ENCODE data around the gene STRADA.

The STRADA gene

GRCh38 chr17:63694229-63694949 lies 47.2 kb downstream of the STRADA start:
- no peak for TF ChIP-seq POLR2AphosphoS5 (IDR thresholded peaks at IDR 0.05; ENCODE audit: low read depth, low read length)
- TF ChIP-seq FOXP2 (optimal IDR thresholded peaks at IDR 0.05; ENCODE audit: borderline replicate concordance, extremely low read depth, extremely low read length, insufficient read depth), result no peak
- no peak for TF ChIP-seq REST (IDR thresholded peaks at IDR 0.05; ENCODE audit: insufficient read depth in 1 of 2, low read depth in 2 of 2, low read length in 2 of 2)
- no peak for TF ChIP-seq SIN3A (IDR thresholded peaks at IDR 0.05; ENCODE audit: borderline replicate concordance, insufficient read depth, low read length)

- TF ChIP-seq SIN3A (IDR thresholded peaks at IDR 0.05; ENCODE audit: borderline replicate concordance, insufficient read depth, low read length), result no peak
- no peak for TF ChIP-seq REST (IDR thresholded peaks at IDR 0.05; ENCODE audit: insufficient read depth in 1 of 2, low read depth in 2 of 2, low read length in 2 of 2)
- TF ChIP-seq FOXP2 (optimal IDR thresholded peaks at IDR 0.05; ENCODE audit: borderline replicate concordance, extremely low read depth, extremely low read length, insufficient read depth), result no peak
Observed at GRCh38 chr17:63693411-63694113, 48.0 kb downstream of the STRADA start.

- TF ChIP-seq REST (IDR thresholded peaks at IDR 0.05; ENCODE audit: insufficient read depth in 1 of 2, low read depth in 2 of 2, low read length in 2 of 2), result no peak
- TF ChIP-seq POLR2AphosphoS5 (IDR thresholded peaks at IDR 0.05; ENCODE audit: low read depth, low read length), result no peak
- no peak for TF ChIP-seq TAF1 (IDR thresholded peaks at IDR 0.05; ENCODE audit: borderline replicate concordance, insufficient read depth, low read length)
- no peak for TF ChIP-seq FOXP2 (optimal IDR thresholded peaks at IDR 0.05; ENCODE audit: borderline replicate concordance, extremely low read depth, extremely low read length, insufficient read depth)
- TF ChIP-seq SIN3A (IDR thresholded peaks at IDR 0.05; ENCODE audit: borderline replicate concordance, insufficient read depth, low read length), result no peak
Observed at GRCh38 chr17:63692195-63692816, 49.3 kb downstream of the STRADA start.

- TF ChIP-seq FOXP2 (optimal IDR thresholded peaks at IDR 0.05; ENCODE audit: borderline replicate concordance, extremely low read depth, extremely low read length, insufficient read depth), result no peak
- no peak for TF ChIP-seq SIN3A (IDR thresholded peaks at IDR 0.05; ENCODE audit: borderline replicate concordance, insufficient read depth, low read length)
- no peak for TF ChIP-seq TAF1 (IDR thresholded peaks at IDR 0.05; ENCODE audit: borderline replicate concordance, insufficient read depth, low read length)
- TF ChIP-seq POLR2AphosphoS5 (IDR thresholded peaks at IDR 0.05; ENCODE audit: low read depth, low read length), result no peak
- TF ChIP-seq REST (IDR thresholded peaks at IDR 0.05; ENCODE audit: insufficient read depth in 1 of 2, low read depth in 2 of 2, low read length in 2 of 2), result no peak
Observed at GRCh38 chr17:63689479-63689878, 52.1 kb downstream of the STRADA start.

Data from PFSK-1 (cell line).